Lower leg skin (tissue), 3 donors: ENCODE data around the gene TYW3.

Source experiments
- CTCF ChIP-seq, 3 donors: fragments of 450-650 bp; IDR thresholded peaks; one replicate each; pipeline ENCODE4 v1.5.1; 2016; ENCODE audit warnings: antibody characterized with exemption in 3 of 3, mild to moderate bottlenecking in 3 of 3, moderate library complexity in 2 of 3
- POLR2A ChIP-seq, 2 donors: fragments of 450-650 bp; IDR thresholded peaks; one replicate each; pipeline ENCODE4 v1.6.1; 2016 to 2017; ENCODE audit warnings: antibody characterized with exemption in 2 of 2, mild to moderate bottlenecking in 1 of 2, moderate library complexity in 1 of 2

- no peak for TF ChIP-seq POLR2A (IDR thresholded peaks at IDR 0.05)
- TF ChIP-seq CTCF (IDR thresholded peaks at IDR 0.05) = peak in 1 of 3 donors; percentile 22
These were observed 43.2 kb upstream of the TYW3 start for GRCh38 chr1:74689621-74690363.
